Smooth muscle cell (in vitro differentiated cells): Measurements from ENCODE around the gene PGGT1B. TPM values are rescaled to one million over a fixed set of nuclear protein-coding genes. Genes with fewer than 3 reads are reported as not detected.

Experiments
- DNase-seq: peaks from one replicate; lab custom pipeline; 2025; ENCODE audit not compliant: unreplicated experiment; lab: John Stamatoyannopoulos, UW
- H2AFZ ChIP-seq: fragments of 200-600 bp; sonication (generic); 2 replicates; pipeline ENCODE4 v1.6.0; 2016; ENCODE audit warnings: antibody characterized with exemption, low read depth, mild to moderate bottlenecking
- H3F3A ChIP-seq: fragments of 200-600 bp; sonication (generic); 2 replicates; pipeline ENCODE4 v1.6.0; 2017; ENCODE audit warnings: antibody characterized with exemption, low read depth
- H3K27ac ChIP-seq: fragments of 200-600 bp; sonication (generic); 2 replicates; pipeline ENCODE4 v1.5.1; 2016; ENCODE audit warnings: low read depth, mild to moderate bottlenecking
- H3K27me3 ChIP-seq: fragments of 200-600 bp; sonication (generic); 2 replicates; pipeline ENCODE4 v1.6.1; 2016; ENCODE audit warnings: low read depth, mild to moderate bottlenecking
- H3K36me3 ChIP-seq: fragments of 200-600 bp; sonication (generic); 2 replicates; pipeline ENCODE4 v1.5.1; 2016; ENCODE audit warnings: low read depth
- H3K4me1 ChIP-seq: fragments of 200-600 bp; sonication (generic); 2 replicates; pipeline ENCODE4 v1.5.1; 2016; ENCODE audit warnings: low read depth
- H3K4me2 ChIP-seq: fragments of 200-600 bp; sonication (generic); 2 replicates; pipeline ENCODE4 v1.6.0; 2016; ENCODE audit warnings: mild to moderate bottlenecking
- H3K4me3 ChIP-seq: fragments of 200-600 bp; sonication (generic); 2 replicates; pipeline ENCODE4 v1.5.1; 2016; ENCODE audit warnings: mild to moderate bottlenecking
- H3K79me2 ChIP-seq: fragments of 200-600 bp; sonication (generic); 2 replicates; pipeline ENCODE4 v1.6.0; 2016; ENCODE audit warnings: low read depth, mild to moderate bottlenecking
- H3K9ac ChIP-seq: fragments of 200-600 bp; sonication (generic); 2 replicates; pipeline ENCODE4 v1.6.0; 2016; ENCODE audit warnings: low read depth
- H3K9me3 ChIP-seq: fragments of 200-600 bp; sonication (generic); replicated peaks from 2 replicates; pipeline ENCODE4 v1.5.1; 2016; ENCODE audit warnings: low read depth
- H4K20me1 ChIP-seq: fragments of 200-600 bp; sonication (generic); 2 replicates; pipeline ENCODE4 v1.6.0; 2016; ENCODE audit warnings: low read depth
- CTCF ChIP-seq: fragments of 200-600 bp; sonication (generic); IDR thresholded peaks from 2 replicates; pipeline ENCODE4 v1.5.1; 2017; ENCODE audit warnings: borderline replicate concordance, mild to moderate bottlenecking, antibody characterized with exemption; ENCODE audit not compliant: insufficient read depth, poor library complexity, severe bottlenecking
- WGBS: methylation state at CpG from one replicate; pipeline ENCODE4 v1.1.7; 2016; ENCODE audit warnings: low lambda C conversion rate; 5-methylcytosine and 5-hydroxymethylcytosine counted together
- polyA plus RNA-seq: library from polyadenylated mRNA; unstranded; fragments of >200 nt; fragmentation: Nextera tagmentation; extraction: Ambion mirVana; gene quantifications from 2 replicates; pipeline ENCODE4 v1.2.1, GENCODE V29; 2016
- total RNA-seq: library from RNA; depleted of rRNA; stranded (reverse); fragments of >200 nt; gene quantifications from 2 replicates; pipeline ENCODE4 v1.2.3, GENCODE V29; 2014

PGGT1B gene
- total and polyA plus RNA-seq, 2 experiments from 2014 or later: 5.7 to 13.1 TPM

GRCh38 chr5:115236599-115236998 is 26.1 kb downstream of the PGGT1B start:
- WGBS: 96% methylated on average over 2 of the region's 2 CpGs
- peaks cover 3% of the 10 kb centered on the region for H3K36me3 ChIP-seq

GRCh38 chr5:115231598-115231997 is 31.1 kb downstream of the PGGT1B start:
- H3K27ac ChIP-seq: no peak overlapping the region
- no peaks in the 10 kb centered on the region for H3K9me3 ChIP-seq
- DNase-seq: no peak
- no peak overlapping the region for H3K4me3 ChIP-seq
- H3K9ac ChIP-seq: no peak overlapping the region
- H3K36me3 ChIP-seq: peaks cover 7% of the 10 kb centered on the region
- H3K4me2 ChIP-seq: no peak overlapping the region
- H3K79me2 ChIP-seq: no peaks in the 10 kb centered on the region
- WGBS: over 99% methylated on average over 4 of the region's 4 CpGs
- no peak overlapping the region for H2AFZ ChIP-seq
- H3K27me3 ChIP-seq: no peaks in the 10 kb centered on the region
- no peak for TF ChIP-seq CTCF
- H4K20me1 ChIP-seq: peaks cover 11% of the 10 kb centered on the region
- no peaks in the 10 kb centered on the region for H3K4me1 ChIP-seq
- H3F3A ChIP-seq: no peaks in the 10 kb centered on the region

More at GRCh38 chr5:115236599-115236998, 26.1 kb downstream of the PGGT1B start:
- Histone ChIP-seq H3K9me3 (no peaks in the 10 kb centered on the region), H3K79me2 (peaks cover 4% of the 10 kb centered on the region), H4K20me1 (peaks cover 13% of the 10 kb centered on the region), H3K27me3 (no peaks in the 10 kb centered on the region), H3F3A (no peaks in the 10 kb centered on the region), H3K4me1 (no peaks in the 10 kb centered on the region), H3K4me3 (no peak overlapping the region), H3K9ac (no peak overlapping the region), H3K4me2 (no peak overlapping the region), H2AFZ (no peak overlapping the region), H3K27ac (no peak overlapping the region)
- TF ChIP-seq CTCF: no peak
- DNase-seq: no peak

- Histone ChIP-seq H3K79me2 (no peaks in the 10 kb centered on the region), H4K20me1 (peaks cover 8% of the 10 kb centered on the region), H3K27ac (no peak overlapping the region), H2AFZ (no peak overlapping the region), H3K9me3 (no peaks in the 10 kb centered on the region), H3K36me3 (peaks cover 10% of the 10 kb centered on the region), H3K27me3 (no peaks in the 10 kb centered on the region), H3K4me2 (no peak overlapping the region), H3K4me3 (no peak overlapping the region), H3K4me1 (no peaks in the 10 kb centered on the region), H3F3A (no peaks in the 10 kb centered on the region), H3K9ac (no peak overlapping the region)
- no peak for DNase-seq
- TF ChIP-seq CTCF: no peak
- 100% methylated on average over 1 of the region's 1 CpG for WGBS
Observed at GRCh38 chr5:115229606-115230005, 33.1 kb downstream of the PGGT1B start.

GRCh38 chr5:115227281-115227680 is 35.4 kb downstream of the PGGT1B start:
- Histone ChIP-seq H3K4me2 (no peak overlapping the region), H3K36me3 (peaks cover 22% of the 10 kb centered on the region), H3K27me3 (no peaks in the 10 kb centered on the region), H3K9me3 (no peaks in the 10 kb centered on the region), H3K4me1 (no peaks in the 10 kb centered on the region), H2AFZ (no peak overlapping the region), H3F3A (no peaks in the 10 kb centered on the region), H3K27ac (no peak overlapping the region), H3K79me2 (no peaks in the 10 kb centered on the region), H3K9ac (no peak overlapping the region), H3K4me3 (no peak overlapping the region), H4K20me1 (peaks cover 5% of the 10 kb centered on the region)
- TF ChIP-seq CTCF: no peak
- DNase-seq: no peak
- WGBS: 94% methylated on average over 1 of the region's 1 CpG
